Hematopoietic multipotent progenitor cell treated with erythropoietin and hydrocortisone succinate and interleukin-3 and kit ligand, for 8 days (in vitro differentiated cells): ENCODE results near the gene NRP2.

Experiments
- DNase-seq: peaks from one replicate; pipeline ENCODE4 v3.0.0-alpha.2; 2015

NRP2 gene

GRCh38 chr2:205660521-205661124 is 21.7 kb upstream of the NRP2 start:
- DNase-seq: no peak

DNA sequence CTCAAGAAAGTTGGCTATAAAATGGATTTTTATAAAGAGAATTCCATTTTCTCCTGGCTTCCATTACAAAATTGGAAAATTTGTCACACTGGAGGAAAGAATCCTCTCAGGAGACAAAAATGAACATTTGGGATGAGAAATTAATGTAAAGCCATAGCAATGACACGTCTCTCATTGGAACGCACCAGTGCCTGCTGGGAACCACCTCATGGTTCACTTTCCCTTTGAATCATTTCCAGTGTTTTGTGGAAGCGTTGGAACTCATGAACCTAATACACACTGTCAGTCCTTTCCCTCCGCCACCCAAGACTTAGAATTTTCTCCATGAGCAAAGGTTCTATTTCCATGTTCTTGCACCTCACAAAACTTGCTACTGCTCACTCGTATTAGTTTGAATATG is 21.0 kb upstream of the NRP2 start:
- no peak for DNase-seq

- DNase-seq: no peak
These were observed 19.9 kb upstream of the NRP2 start for GRCh38 chr2:205662206-205662965.

DNA sequence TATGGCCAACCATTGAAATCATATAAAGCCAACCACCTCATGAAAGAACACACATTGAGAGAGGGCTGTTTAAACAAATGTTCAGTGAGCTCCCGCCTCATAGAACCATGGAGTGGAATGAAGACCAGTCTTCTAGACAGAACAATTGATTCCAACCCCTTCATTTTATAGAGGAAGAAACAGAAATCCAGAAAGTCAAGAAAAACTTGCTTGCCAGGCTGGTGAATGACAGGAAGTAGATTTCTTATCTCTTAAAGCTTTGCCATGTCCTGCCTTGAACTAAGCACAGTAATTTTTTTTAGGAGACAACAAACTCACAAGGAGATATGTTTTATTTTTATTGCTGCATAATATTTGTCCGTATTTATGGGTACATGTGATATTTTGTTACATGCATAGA is 16.5 kb upstream of the NRP2 start:
- no peak for DNase-seq

GRCh38 chr2:205670292-205670691 is 12.0 kb upstream of the NRP2 start:
- DNase-seq: no peak

- no peak for DNase-seq
These were observed 9.0 kb upstream of the NRP2 start for GRCh38 chr2:205673312-205673711.

DNA sequence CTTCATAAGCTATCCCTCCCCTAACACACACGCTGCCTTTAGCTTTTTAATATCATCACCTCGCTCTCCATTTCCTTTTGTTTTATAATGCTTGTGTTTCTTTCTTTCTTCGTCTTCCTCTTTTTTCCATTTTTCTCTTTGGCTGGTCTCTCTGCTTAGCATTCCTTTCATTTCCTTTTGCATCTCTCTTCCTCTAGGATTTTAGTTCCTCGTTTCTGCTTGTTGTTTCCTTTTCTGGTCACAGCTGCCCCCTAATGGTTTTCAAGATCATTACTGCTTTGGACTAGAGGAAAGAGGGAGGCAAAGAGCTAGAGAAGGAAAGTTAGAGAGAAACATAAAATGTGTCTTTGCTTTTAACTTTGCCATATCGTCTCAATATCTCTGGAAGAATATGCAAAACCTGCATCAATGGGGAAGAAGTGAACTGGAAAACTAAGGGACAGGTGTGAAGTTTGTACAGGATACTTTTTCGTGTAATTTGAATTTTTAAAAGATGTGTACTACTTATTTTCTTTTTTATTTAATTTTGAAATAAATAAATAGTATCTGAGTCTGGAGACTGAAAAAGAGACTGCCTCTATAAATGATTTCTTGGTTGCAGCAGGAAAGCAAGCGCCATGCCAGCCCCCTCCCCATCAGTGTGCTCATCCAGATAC is 6.3 kb upstream of the NRP2 start:
- DNase-seq: peak; percentile 34

DNA sequence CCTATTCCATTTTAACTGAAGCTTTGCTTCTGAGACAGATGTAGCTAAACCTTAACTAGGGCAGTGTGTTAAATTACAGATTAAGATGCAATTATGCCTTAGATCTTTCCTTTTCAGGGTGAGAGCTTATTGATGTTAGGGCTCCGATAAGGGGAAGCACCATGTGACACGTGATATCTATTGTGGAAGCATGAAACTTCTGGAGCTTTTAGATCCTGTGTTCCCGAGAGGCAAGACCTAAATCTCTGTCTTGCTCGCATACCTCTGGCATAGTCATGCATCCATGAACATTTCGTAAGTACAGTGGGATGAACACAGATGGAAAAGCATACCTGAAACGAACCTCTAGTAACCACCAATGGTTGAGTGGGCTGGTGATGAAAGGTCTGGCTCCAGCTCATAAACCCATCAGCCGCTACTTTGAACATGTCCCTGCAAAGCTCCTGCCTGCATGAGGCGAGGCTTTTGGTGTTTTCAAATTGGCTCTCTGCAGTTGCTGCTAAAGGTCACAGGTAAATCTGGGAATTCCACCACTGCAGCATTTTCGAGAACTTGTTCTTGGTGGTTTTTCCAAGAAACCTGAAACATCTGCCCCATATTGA is 3.7 kb upstream of the NRP2 start:
- no peak for DNase-seq

DNA sequence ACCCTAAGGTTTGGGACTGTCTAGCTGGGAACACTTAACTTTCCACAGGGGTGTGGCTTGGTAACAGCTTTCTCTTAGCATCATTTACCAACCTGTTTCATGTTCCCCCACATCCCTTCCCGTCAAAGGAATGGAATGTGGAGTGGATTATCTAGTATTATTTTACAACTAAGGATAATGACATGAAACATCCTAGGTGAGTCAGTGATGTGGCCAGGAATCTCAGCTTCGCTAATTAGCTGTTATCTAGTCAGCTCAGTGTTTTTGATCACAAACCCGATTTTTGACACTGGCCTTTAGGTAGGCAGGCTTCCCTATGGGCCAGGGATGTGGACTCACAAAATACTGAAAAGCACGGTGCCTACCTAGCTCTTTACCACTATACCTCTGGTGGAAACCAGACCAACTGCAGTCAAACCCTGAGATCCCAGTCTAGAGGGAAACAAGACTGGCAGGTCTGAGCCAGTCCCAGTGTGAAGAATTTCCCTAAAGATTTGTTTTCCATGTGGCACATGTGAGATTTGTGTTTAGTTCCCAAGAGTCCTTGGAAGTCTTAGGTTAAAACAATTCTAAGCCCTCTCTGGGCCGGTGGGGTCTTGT is 2.8 kb upstream of the NRP2 start:
- DNase-seq: no peak

GRCh38 chr2:205680067-205680466 is 2.2 kb upstream of the NRP2 start:
- DNase-seq: peak; percentile 68

- DNase-seq: no peak
These were observed 1.4 kb upstream of the NRP2 start for GRCh38 chr2:205680903-205681302.

- DNase-seq: no peak
These were observed 681 bp upstream of the NRP2 start for GRCh38 chr2:205681401-205682238.

DNA sequence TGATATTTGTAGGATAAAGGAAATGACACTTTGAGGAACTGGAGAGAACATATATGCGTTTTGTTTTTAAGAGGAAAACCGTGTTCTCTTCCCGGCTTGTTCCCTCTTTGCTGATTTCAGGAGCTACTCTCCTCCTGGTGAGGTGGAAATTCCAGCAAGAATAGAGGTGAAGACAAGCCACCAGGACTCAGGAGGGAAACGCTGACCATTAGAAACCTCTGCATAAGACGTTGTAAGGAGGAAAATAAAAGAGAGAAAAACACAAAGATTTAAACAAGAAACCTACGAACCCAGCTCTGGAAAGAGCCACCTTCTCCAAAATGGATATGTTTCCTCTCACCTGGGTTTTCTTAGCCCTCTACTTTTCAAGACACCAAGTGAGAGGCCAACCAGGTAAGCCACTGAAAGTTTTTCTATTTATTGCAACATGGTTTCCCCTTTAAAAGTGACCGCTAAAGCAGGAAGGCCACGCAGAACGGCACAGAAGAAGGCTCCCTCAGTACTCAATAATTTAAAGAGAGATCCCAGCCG is 735 bp downstream of the NRP2 start:
- no peak for DNase-seq

DNA sequence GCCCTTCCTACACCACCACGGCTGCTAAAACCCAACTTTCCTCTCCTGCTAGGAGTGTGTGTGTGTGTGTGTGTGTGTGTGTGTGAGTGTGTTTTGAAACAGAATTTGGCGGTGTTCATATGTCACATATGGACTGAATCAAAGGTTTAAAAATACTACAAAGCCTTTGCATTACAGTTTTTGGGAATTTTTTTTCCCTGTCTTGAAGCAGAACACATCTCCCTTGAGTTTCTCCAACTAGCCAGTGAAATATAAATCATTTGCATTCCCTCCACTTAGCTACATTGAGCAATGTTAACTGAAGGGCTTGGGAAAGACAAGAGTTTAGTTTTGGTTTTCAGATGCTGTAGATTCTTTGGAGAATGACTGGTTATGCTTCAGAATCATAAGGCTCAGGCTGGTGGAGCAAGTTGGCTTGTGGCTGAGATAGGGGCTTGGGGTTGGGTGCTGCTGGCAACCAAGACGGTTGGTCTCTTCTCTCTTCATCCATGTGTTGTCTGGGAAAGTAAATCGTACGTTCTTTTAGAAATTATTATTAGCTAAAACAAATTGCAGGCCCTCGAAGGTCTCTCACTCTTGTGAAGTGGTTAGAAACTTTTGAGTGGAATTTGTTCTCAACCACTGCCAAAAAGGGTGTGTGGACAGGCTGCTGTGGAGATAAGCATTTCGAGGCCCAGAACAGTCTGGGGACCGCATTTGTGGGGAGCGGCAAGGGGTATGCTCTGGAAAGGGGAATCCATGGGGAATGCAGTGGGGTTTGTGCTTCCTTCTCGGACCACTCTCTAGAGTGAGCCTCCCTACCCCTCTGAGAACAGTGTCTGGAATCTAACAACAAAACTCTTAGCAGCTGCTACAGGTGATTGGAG is 1.4 kb downstream of the NRP2 start:
- DNase-seq: no peak

- DNase-seq: no peak
These were observed 2.6 kb downstream of the NRP2 start for GRCh38 chr2:205684871-205685313.

DNA sequence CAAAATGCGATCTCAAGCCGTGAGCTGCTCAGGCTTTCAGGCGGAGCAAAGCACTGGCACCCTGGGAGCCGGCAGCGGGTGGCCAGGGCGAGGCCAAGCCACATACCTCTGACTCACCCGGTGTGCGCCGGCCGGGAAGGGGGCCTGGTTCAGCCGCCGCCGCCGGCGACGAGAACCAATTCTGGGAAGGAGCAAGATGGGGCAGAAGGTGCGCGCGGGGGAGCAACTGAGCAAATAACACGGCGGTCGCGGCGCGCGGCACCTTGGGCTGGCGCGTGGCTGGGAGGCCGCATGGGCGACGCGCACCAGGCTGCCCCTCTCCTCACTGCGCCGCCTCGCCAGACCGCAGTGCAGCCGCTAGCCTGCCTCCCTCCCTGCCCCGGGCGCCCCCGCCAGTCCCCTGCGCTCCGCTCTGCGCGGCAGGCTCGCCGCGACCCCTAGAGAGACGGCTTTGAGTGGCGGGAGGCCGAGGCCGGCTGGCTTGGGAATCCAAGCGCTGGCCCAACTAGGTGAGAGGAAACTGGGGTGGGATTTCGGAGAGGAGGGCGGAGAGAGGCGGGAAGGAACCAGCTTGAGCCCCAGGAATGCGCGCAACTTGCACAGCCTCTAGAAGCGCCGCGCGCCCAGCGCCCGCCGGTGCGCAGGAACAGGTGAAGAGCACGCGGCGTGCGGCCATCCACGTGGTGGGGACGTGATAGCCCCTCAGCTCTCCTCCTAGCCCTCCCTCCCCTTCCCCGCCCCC is 3.2 kb downstream of the NRP2 start:
- DNase-seq: no peak

DNA sequence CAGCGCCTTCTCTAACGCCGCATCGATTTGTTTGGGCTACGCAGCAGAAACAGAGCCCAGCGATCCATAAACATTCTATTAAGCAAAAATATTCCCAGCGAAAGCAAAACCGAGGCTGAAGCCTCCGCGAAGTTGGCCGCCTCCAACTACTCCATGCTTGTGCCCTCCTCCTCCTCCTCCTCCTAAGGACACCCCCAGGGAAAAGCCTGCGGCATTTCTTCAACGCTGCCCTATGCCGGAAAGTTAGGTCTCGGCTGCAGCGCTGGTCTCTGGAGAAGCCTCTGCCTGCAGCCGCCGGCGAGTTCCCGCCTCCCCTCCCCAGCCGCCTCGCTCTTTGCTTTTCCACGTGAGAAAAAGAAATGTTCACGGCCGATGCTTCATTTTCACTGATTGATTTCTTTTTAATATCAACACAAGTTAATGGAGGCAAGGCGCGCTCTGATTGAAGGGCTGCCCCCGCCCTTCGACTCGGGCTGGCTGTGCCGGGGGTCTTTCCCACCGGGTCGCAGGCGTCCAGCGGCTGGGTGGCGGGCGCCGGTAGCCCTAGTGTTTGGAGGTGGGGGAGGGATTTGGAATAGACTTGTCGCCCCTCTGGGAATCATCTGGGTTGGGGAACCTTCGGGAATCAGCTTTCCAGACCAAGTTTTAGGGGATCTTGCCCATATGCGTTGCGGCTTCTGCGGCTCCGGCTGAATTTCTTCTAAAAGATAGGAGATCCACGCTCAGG is 3.9 kb downstream of the NRP2 start:
- DNase-seq: no peak

- DNase-seq: no peak
These were observed 4.7 kb downstream of the NRP2 start for GRCh38 chr2:205686783-205687640.

DNA sequence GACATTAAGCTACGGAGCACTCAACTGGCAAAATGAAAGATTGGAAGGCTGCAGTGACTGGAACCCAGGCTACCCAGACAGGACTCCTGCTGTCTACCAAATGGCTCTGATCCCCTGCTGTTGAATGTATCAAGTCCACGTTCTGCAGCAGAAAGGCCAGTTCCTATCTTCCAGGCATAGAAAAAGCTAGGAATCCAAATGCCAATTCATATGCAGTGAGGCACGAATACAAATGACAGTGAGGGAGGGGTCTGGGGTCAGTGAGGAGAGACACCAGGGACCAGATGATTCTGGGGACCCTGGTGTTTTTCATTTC is 5.3 kb downstream of the NRP2 start:
- DNase-seq: no peak
